SK-N-SH treated with all-trans-retinoic acid at 6 μM for 48 hours (cell line): Measurements from ENCODE around the gene NHLRC2.

ENCODE experiments used
- CREB5 ChIP-seq: fragments of 250-450 bp; sonication (Bioruptor Pico); IDR thresholded peaks from 2 replicates; pipeline ENCODE4 v1.5.1; 2020; ENCODE audit warnings: low read depth, mild to moderate bottlenecking, moderate library complexity
- ISL1 ChIP-seq: fragments of 250-450 bp; sonication (Bioruptor Pico); IDR thresholded peaks from 2 replicates; pipeline ENCODE4 v2.1.2; 2022; ENCODE audit warnings: mild to moderate bottlenecking, moderate library complexity
- POU6F1 ChIP-seq: fragments of 250-450 bp; sonication (Bioruptor Pico); IDR thresholded peaks from 2 replicates; pipeline ENCODE4 v1.8.0; 2021; ENCODE audit warnings: low read depth, mild to moderate bottlenecking, moderate library complexity, borderline replicate concordance
- SNAI2 ChIP-seq: fragments of 250-450 bp; sonication (Bioruptor Pico); IDR thresholded peaks from 2 replicates; pipeline ENCODE4 v1.5.0; 2020; ENCODE audit warnings: mild to moderate bottlenecking, moderate library complexity
- TCF4 ChIP-seq: fragments of 250-450 bp; sonication (Bioruptor Pico); IDR thresholded peaks from 2 replicates; pipeline ENCODE4 v1.8.0; 2021; ENCODE audit warnings: mild to moderate bottlenecking, moderate library complexity, borderline replicate concordance
- TOX ChIP-seq: fragments of 250-450 bp; sonication (Bioruptor Pico); IDR thresholded peaks from 2 replicates; pipeline ENCODE4 v1.8.0; 2021; ENCODE audit warnings: mild to moderate bottlenecking, moderate library complexity, borderline replicate concordance
- ZFP3 ChIP-seq: fragments of 250-450 bp; sonication (Bioruptor Pico); IDR thresholded peaks from 2 replicates; pipeline ENCODE4 v1.5.0; 2020; ENCODE audit warnings: mild to moderate bottlenecking, moderate library complexity
- ZNF565 ChIP-seq: fragments of 450-650 bp; formaldehyde crosslinking; conservative IDR thresholded peaks from 2 replicates; pipeline ENCODE4 v1.5.0; 2020; ENCODE audit warnings: low read depth, mild to moderate bottlenecking, moderate library complexity
- ZNF70 ChIP-seq: fragments of 450-650 bp; formaldehyde crosslinking; IDR thresholded peaks from 2 replicates; pipeline ENCODE4 v1.5.0; 2020; ENCODE audit warnings: mild to moderate bottlenecking, moderate library complexity
- TF ChIP-seq, protein P1 (sequence below): fragments of 250-450 bp; sonication (Bioruptor Pico); IDR thresholded peaks from 2 replicates; pipeline ENCODE4 v1.8.0; 2020; ENCODE audit warnings: mild to moderate bottlenecking, moderate library complexity, borderline replicate concordance

- no peak for TF ChIP-seq TOX
- no peak for TF ChIP-seq ZFP3
- TF ChIP-seq CREB5 (CRISPR knock-in tag), result no peak
- TF ChIP-seq, protein P1, sequence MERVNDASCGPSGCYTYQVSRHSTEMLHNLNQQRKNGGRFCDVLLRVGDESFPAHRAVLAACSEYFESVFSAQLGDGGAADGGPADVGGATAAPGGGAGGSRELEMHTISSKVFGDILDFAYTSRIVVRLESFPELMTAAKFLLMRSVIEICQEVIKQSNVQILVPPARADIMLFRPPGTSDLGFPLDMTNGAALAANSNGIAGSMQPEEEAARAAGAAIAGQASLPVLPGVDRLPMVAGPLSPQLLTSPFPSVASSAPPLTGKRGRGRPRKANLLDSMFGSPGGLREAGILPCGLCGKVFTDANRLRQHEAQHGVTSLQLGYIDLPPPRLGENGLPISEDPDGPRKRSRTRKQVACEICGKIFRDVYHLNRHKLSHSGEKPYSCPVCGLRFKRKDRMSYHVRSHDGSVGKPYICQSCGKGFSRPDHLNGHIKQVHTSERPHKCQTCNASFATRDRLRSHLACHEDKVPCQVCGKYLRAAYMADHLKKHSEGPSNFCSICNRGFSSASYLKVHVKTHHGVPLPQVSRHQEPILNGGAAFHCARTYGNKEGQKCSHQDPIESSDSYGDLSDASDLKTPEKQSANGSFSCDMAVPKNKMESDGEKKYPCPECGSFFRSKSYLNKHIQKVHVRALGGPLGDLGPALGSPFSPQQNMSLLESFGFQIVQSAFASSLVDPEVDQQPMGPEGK (CRISPR knock-in tag), result no peak
- TF ChIP-seq ZNF70, result no peak
- no peak for TF ChIP-seq ZNF565 (CRISPR knock-in tag)
- TF ChIP-seq POU6F1 (CRISPR knock-in tag), result no peak
- TF ChIP-seq ISL1 (CRISPR knock-in tag), result no peak
- TF ChIP-seq TCF4 (CRISPR knock-in tag), result no peak
- no peak for TF ChIP-seq SNAI2 (CRISPR knock-in tag)
These were observed 61.6 kb downstream of the NHLRC2 start for GRCh38 chr10:113916053-113916452.
